Peyer's patch (tissue), 4 donors: ENCODE results near the gene C2CD4C. TPM values are rescaled to one million over a fixed set of nuclear protein-coding genes. Genes with fewer than 3 reads are reported as not detected.

Source experiments
- DNase-seq, 3 donors: peaks; one replicate each; pipeline ENCODE4 v3.0.0-alpha.2; 2017 to 2019
- H3K27ac ChIP-seq, 4 donors: fragments of 200-600 bp; sonication (generic); one replicate each; pipeline ENCODE4 v1.5.1; 2016 to 2019
- H3K27me3 ChIP-seq, 2 donors: fragments of 200-600 bp; sonication (generic); one replicate each; pipeline ENCODE4 v1.5.1; 2019
- H3K36me3 ChIP-seq, 3 donors: fragments of 200-600 bp; sonication (generic); one replicate each; pipeline ENCODE4 v1.5.1; 2016 to 2019
- H3K4me1 ChIP-seq, 4 donors: fragments of 200-600 bp; sonication (generic); one replicate each; pipeline ENCODE4 v1.5.1; 2016 to 2019
- H3K4me3 ChIP-seq, 4 donors: fragments of 200-600 bp; sonication (generic); 1 replicate in 3 of 4; 2 replicates in 1 of 4; pipeline ENCODE4 v1.5.1; 2016 to 2019; ENCODE audit warnings: mild to moderate bottlenecking in 1 of 4
- H3K9me3 ChIP-seq, 4 donors: fragments of 200-600 bp; sonication (generic); one replicate each; pipeline ENCODE4 v1.5.1; 2016 to 2019; ENCODE audit warnings: mild to moderate bottlenecking in 1 of 4
- CTCF ChIP-seq, 6 experiments: fragments of 450-650 bp in 4 of 6; fragments of 200-600 bp in 2 of 6; sonication (generic) in 1 of 6; IDR thresholded peaks; one replicate each; pipeline ENCODE4 v1.5.1; 2017 to 2019; ENCODE audit warnings: antibody characterized with exemption in 6 of 6, mild to moderate bottlenecking in 3 of 6, moderate library complexity in 1 of 6
- POLR2A ChIP-seq, 2 donors: fragments of 450-650 bp; IDR thresholded peaks; one replicate each; pipeline ENCODE4 v1.5.1; 2017; ENCODE audit warnings: antibody characterized with exemption in 2 of 2, mild to moderate bottlenecking in 2 of 2, moderate library complexity in 2 of 2
- total RNA-seq, 4 donors: library from RNA; depleted of rRNA; stranded (reverse); fragments of >200 nt; gene quantifications; one replicate each; pipeline ENCODE4 v1.1.0, GENCODE V29; 2016

C2CD4C gene
- under 1 TPM in 2 of 4 donors, not detected in 2; 0.47 to 0.80 TPM for total RNA-seq

GRCh38 chr19:408902-409515, at the start of gene C2CD4C:
C2CD4C (minus strand) TSS chr19:409147; CDS start chr19:408361, 786 bp downstream.
- Histone ChIP-seq H3K9me3 (no peaks in the 10 kb centered on the region), H3K27ac (no peak within 1 kb of the TSS), H3K4me3 (peak within 1 kb of the TSS; percentile 20 to 55 (median 53)), H3K4me1 (peaks cover 0 to 31% (median 12%) of the 10 kb centered on the region in 4 donors), H3K27me3 (peaks cover 0 to 21% of the 10 kb centered on the region in 2 donors), H3K36me3 (no peaks in the 10 kb centered on the region)
- TF ChIP-seq POLR2A (IDR thresholded peaks at IDR 0.05): no peak
- no peak for TF ChIP-seq CTCF (IDR thresholded peaks at IDR 0.05)
- DNase-seq: peak in 2 of 3 donors; percentile 45 to 47

- H3K27me3 ChIP-seq: peaks cover 0 to 6% of the 10 kb centered on the region in 2 donors
- no peaks in the 10 kb centered on the region for H3K9me3 ChIP-seq
- peaks cover 3 to 14% (median 11%) of the 10 kb centered on the region in 4 donors for H3K4me1 ChIP-seq
- H3K4me3 ChIP-seq: no peak overlapping the region
- no peak for DNase-seq
- H3K27ac ChIP-seq: no peak overlapping the region
- no peaks in the 10 kb centered on the region for H3K36me3 ChIP-seq
- TF ChIP-seq POLR2A (IDR thresholded peaks at IDR 0.05) (no peak), CTCF (IDR thresholded peaks at IDR 0.05) (no peak)
Observed at GRCh38 chr19:458091-459042, 49.4 kb upstream of the C2CD4C start.

GRCh38 chr19:457636-458035, 48.7 kb upstream of the C2CD4C start:
- Histone ChIP-seq H3K27ac (no peak overlapping the region), H3K4me3 (no peak overlapping the region), H3K4me1 (peaks cover 3 to 14% (median 11%) of the 10 kb centered on the region in 4 donors), H3K36me3 (no peaks in the 10 kb centered on the region), H3K27me3 (peaks cover 0 to 6% of the 10 kb centered on the region in 2 donors), H3K9me3 (no peaks in the 10 kb centered on the region)
- no peak for TF ChIP-seq CTCF (IDR thresholded peaks at IDR 0.05)
- no peak for DNase-seq

- Histone ChIP-seq H3K9me3 (no peaks in the 10 kb centered on the region), H3K4me3 (no peak overlapping the region), H3K4me1 (peaks cover 2 to 9% (median 7%) of the 10 kb centered on the region in 4 donors), H3K27me3 (peaks cover 0 to 6% of the 10 kb centered on the region in 2 donors), H3K36me3 (no peaks in the 10 kb centered on the region), H3K27ac (no peak overlapping the region)
- TF ChIP-seq POLR2A (IDR thresholded peaks at IDR 0.05): no peak
- TF ChIP-seq CTCF (IDR thresholded peaks at IDR 0.05): no peak
- DNase-seq: no peak
Observed at GRCh38 chr19:456547-457110, 47.7 kb upstream of the C2CD4C start.

- H3K27me3 ChIP-seq: peaks cover 0 to 6% of the 10 kb centered on the region in 2 donors
- no peak overlapping the region for H3K4me3 ChIP-seq
- DNase-seq: no peak
- no peaks in the 10 kb centered on the region for H3K9me3 ChIP-seq
- peaks cover 0 to 5% (median 1%) of the 10 kb centered on the region in 4 donors for H3K4me1 ChIP-seq
- TF ChIP-seq CTCF (IDR thresholded peaks at IDR 0.05) (no peak), POLR2A (IDR thresholded peaks at IDR 0.05) (no peak)
- no peak overlapping the region for H3K27ac ChIP-seq
- no peaks in the 10 kb centered on the region for H3K36me3 ChIP-seq
Observed at GRCh38 chr19:455851-456546, 47.1 kb upstream of the C2CD4C start.
